Effector CD8-positive, alpha-beta T cell (primary cell): ENCODE results near the gene MARK4.
A peak's percentile ranks its signal among the peaks of the same experiment; 100 is the strongest.
"Not testable (repeated sequence)": the region's sequence is repeated elsewhere in the genome, so short reads cannot be mapped to it uniquely, and the experiment has no call there.

Source experiments
- DNase-seq: peaks from one replicate; lab custom pipeline; 2025; lab: John Stamatoyannopoulos, UW

The MARK4 gene

GRCh38 chr19:45243144-45243732 is 7.8 kb upstream of the MARK4 start:
- DNase-seq, result no peak

- no peak for DNase-seq
These were observed 6.8 kb upstream of the MARK4 start for GRCh38 chr19:45244133-45244794.

- DNase-seq, result no peak
These were observed 5.7 kb upstream of the MARK4 start, which contains the start of gene EXOC3L2 for GRCh38 chr19:45245334-45245787. Gene EXOC3L2, minus strand, starts transcription at chr19:45245407. Its CDS starts 6,362 bp downstream, at chr19:45239045.

GRCh38 chr19:45245826-45246225 is 5.2 kb upstream of the MARK4 start:
- DNase-seq, result no peak

GRCh38 chr19:45247136-45247535 is 3.9 kb upstream of the MARK4 start:
- DNase-seq, result no peak

- no peak for DNase-seq
These were observed 1.6 kb upstream of the MARK4 start for GRCh38 chr19:45249261-45250033.

- no peak for DNase-seq
These were observed 747 bp upstream of the MARK4 start for GRCh38 chr19:45250216-45250831.

- no peak for DNase-seq
These were observed 632 bp downstream of the MARK4 start for GRCh38 chr19:45251452-45252354.

- DNase-seq, result no peak
These were observed 2.4 kb downstream of the MARK4 start for GRCh38 chr19:45253396-45254027.

GRCh38 chr19:45254044-45254531 is 3.0 kb downstream of the MARK4 start:
- peak; percentile 8 for DNase-seq

- no peak for DNase-seq
These were observed 4.6 kb downstream of the MARK4 start for GRCh38 chr19:45255611-45256157.

GRCh38 chr19:45256836-45257235 is 5.8 kb downstream of the MARK4 start:
- no peak for DNase-seq

GRCh38 chr19:45258862-45259261 is 7.8 kb downstream of the MARK4 start:
- no peak for DNase-seq

- no peak for DNase-seq
These were observed 11.5 kb downstream of the MARK4 start for GRCh38 chr19:45262570-45262969.

GRCh38 chr19:45263013-45263412 is 11.9 kb downstream of the MARK4 start:
- no peak for DNase-seq

- no peak for DNase-seq
These were observed 13.8 kb downstream of the MARK4 start for GRCh38 chr19:45264781-45265317.

GRCh38 chr19:45265375-45265774 is 14.3 kb downstream of the MARK4 start:
- DNase-seq, result no peak

- DNase-seq, result no peak
These were observed 16.2 kb downstream of the MARK4 start for GRCh38 chr19:45267296-45267695.

GRCh38 chr19:45269939-45270338 is 18.9 kb downstream of the MARK4 start:
- DNase-seq, result not testable (repeated sequence)

GRCh38 chr19:45271098-45271734 is 20.1 kb downstream of the MARK4 start:
- DNase-seq, result no peak
